Sigmoid colon (tissue), 7 donors: ENCODE measurements around the gene MKRN1. TPM values are rescaled to one million over a fixed set of nuclear protein-coding genes. Genes with fewer than 3 reads are reported as not detected.

Experiments used
- DNase-seq: peaks from one replicate; pipeline ENCODE4 v3.0.0-alpha.2; 2019
- H3K27ac ChIP-seq, 4 donors: fragments of 200-600 bp; sonication (generic); one replicate each; pipeline ENCODE4 v1.5.1; 2016 to 2019; ENCODE audit warnings: mild to moderate bottlenecking in 1 of 4
- H3K27me3 ChIP-seq, 3 donors: fragments of 200-600 bp; sonication (generic); one replicate each; pipeline ENCODE4 v1.5.1; 2019; ENCODE audit warnings: mild to moderate bottlenecking in 1 of 3
- H3K36me3 ChIP-seq, 4 donors: fragments of 200-600 bp; sonication (generic); one replicate each; pipeline ENCODE4 v1.5.1; 2016 to 2019
- H3K4me1 ChIP-seq, 4 donors: fragments of 200-600 bp; sonication (generic); one replicate each; pipeline ENCODE4 v1.5.1; 2017 to 2019
- H3K4me3 ChIP-seq, 4 donors: fragments of 200-600 bp; sonication (generic); one replicate each; pipeline ENCODE4 v1.5.1; 2017 to 2019; ENCODE audit warnings: mild to moderate bottlenecking in 2 of 4, moderate library complexity in 1 of 4
- H3K9me3 ChIP-seq, 4 donors: fragments of 200-600 bp in 3 of 4; sonication (generic) in 3 of 4; one replicate each; pipeline versions ENCODE4 v1.5.1 to v1.6.1; 2013 to 2019
- EP300 ChIP-seq, 4 donors: sonication (generic); formaldehyde crosslinking; IDR thresholded peaks; one replicate each; pipeline ENCODE4 v1.6.1; 2017; ENCODE audit warnings: antibody characterized with exemption in 4 of 4
- POLR2A ChIP-seq, 2 donors: fragments of 450-650 bp; IDR thresholded peaks; one replicate each; pipeline ENCODE4 v1.6.1; 2016; ENCODE audit warnings: antibody characterized with exemption in 2 of 2, mild to moderate bottlenecking in 2 of 2, moderate library complexity in 2 of 2
- POLR2AphosphoS5 ChIP-seq, 4 donors: sonication (generic); formaldehyde crosslinking; IDR thresholded peaks; one replicate each; pipeline ENCODE4 v1.6.1; 2017; ENCODE audit warnings: antibody characterized with exemption in 4 of 4
- WGBS, 2 donors: extraction: QIAGEN DNeasy Blood & Tissue Kit; methylation state at CpG; one replicate each; pipeline ENCODE4 v1.1.7; 2013; 5-methylcytosine and 5-hydroxymethylcytosine counted together
- intact Hi-C: fragments of 100-400 bp; cut with DNase I; formaldehyde crosslinking; loops from one replicate; pipeline ENCODE4 v1.15.1; 2023
- polyA plus RNA-seq, 3 donors: library from polyadenylated mRNA; stranded (reverse); fragments of 200-250 nt; gene quantifications; one replicate each; pipeline ENCODE4 v1.2.3, GENCODE V29; 2013
- total RNA-seq, 4 donors: library from RNA; depleted of rRNA; stranded (reverse); fragments of >200 nt; gene quantifications; one replicate each; pipeline ENCODE4 v1.1.0, GENCODE V29; 2016
- TF ChIP-seq, protein P1 (sequence below), 4 experiments: fragments of 450-650 bp in 3 of 4; fragments of 200-600 bp in 1 of 4; IDR thresholded peaks; one replicate each; pipeline ENCODE4 v1.5.1; 2016 to 2019; ENCODE audit warnings: antibody characterized with exemption in 4 of 4, mild to moderate bottlenecking in 3 of 4, moderate library complexity in 2 of 4
- donor health status: healthy with polysubstance abuse.
- donor health status: Bipolar disorder and iron deficiency.
- donor health status: healthy.

The MKRN1 gene, protein sequence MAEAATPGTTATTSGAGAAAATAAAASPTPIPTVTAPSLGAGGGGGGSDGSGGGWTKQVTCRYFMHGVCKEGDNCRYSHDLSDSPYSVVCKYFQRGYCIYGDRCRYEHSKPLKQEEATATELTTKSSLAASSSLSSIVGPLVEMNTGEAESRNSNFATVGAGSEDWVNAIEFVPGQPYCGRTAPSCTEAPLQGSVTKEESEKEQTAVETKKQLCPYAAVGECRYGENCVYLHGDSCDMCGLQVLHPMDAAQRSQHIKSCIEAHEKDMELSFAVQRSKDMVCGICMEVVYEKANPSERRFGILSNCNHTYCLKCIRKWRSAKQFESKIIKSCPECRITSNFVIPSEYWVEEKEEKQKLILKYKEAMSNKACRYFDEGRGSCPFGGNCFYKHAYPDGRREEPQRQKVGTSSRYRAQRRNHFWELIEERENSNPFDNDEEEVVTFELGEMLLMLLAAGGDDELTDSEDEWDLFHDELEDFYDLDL
- total RNA-seq (10 to 100 TPM; 63.5 to 73.7 (median 69.4) TPM), polyA plus RNA-seq (100 to 1,000 TPM in 2 of 3 donors, 10 to 100 TPM in 1; 83.8 to 118 (median 103) TPM)

DNA sequence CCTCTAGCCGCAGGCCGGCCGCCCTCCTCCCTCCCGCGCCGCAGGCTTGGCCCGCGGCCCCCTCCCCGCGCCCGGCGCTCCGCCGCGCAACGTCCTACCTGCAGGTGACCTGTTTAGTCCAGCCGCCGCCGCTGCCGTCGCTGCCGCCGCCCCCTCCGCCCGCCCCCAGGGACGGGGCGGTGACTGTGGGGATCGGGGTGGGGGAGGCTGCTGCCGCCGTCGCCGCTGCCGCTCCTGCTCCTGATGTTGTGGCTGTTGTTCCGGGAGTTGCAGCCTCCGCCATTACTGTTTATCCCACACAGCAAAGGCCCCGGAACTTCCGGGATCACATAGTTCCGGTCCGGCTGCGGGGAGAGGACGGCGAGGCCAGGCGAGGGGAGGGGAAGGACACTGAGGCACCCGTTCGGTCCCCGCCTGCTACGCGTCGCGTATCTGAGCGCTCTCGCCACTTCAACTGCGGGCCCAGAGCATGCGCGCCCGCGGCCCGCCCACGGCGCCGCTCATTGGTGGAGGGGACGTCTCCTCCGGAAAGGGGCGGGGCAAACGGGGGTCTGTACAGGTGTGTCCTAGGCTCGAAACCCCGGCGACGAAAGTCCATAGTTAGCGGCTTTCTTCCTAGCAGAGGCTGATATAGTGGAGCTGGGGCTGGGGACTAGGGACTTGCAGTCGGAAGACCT lies at the start of gene MKRN1:
TSS of gene MKRN1 (minus strand) at position 444 of the 677 bp plus-strand sequence. CDS start at position 283, 161 bp downstream.
- DNase-seq = peak; percentile 96
- peaks cover 0 to 34% (median 22%) of the 10 kb centered on the region in 4 donors for H3K4me1 ChIP-seq
- H3K9me3 ChIP-seq = no peaks in the 10 kb centered on the region
- H3K27me3 ChIP-seq = no peaks in the 10 kb centered on the region
- intact Hi-C loops = loop anchor here (5.0 to 10.0 kb wide), 3 partner anchors 38 to 536 kb away; partner anchors contain the start of genes KDM7A and MRPS33
- no peaks in the 10 kb centered on the region for H3K36me3 ChIP-seq
- peak within 1 kb of the TSS; percentile 87 to 96 (median 90) for H3K27ac ChIP-seq
- TF ChIP-seq POLR2A (IDR thresholded peaks at IDR 0.05) (peak; percentile 47 to 79), POLR2AphosphoS5 (IDR thresholded peaks at IDR 0.05) (peak; percentile 66 to 92 (median 82)), EP300 (IDR thresholded peaks at IDR 0.05) (no peak)
- TF ChIP-seq, protein P1, sequence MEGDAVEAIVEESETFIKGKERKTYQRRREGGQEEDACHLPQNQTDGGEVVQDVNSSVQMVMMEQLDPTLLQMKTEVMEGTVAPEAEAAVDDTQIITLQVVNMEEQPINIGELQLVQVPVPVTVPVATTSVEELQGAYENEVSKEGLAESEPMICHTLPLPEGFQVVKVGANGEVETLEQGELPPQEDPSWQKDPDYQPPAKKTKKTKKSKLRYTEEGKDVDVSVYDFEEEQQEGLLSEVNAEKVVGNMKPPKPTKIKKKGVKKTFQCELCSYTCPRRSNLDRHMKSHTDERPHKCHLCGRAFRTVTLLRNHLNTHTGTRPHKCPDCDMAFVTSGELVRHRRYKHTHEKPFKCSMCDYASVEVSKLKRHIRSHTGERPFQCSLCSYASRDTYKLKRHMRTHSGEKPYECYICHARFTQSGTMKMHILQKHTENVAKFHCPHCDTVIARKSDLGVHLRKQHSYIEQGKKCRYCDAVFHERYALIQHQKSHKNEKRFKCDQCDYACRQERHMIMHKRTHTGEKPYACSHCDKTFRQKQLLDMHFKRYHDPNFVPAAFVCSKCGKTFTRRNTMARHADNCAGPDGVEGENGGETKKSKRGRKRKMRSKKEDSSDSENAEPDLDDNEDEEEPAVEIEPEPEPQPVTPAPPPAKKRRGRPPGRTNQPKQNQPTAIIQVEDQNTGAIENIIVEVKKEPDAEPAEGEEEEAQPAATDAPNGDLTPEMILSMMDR (IDR thresholded peaks at IDR 0.05) = no peak
- H3K4me3 ChIP-seq = peak within 1 kb of the TSS; percentile 86 to 99 (median 98)
- 1% methylated on average over 71 of the region's 71 CpGs for WGBS, 2 donors

DNA sequence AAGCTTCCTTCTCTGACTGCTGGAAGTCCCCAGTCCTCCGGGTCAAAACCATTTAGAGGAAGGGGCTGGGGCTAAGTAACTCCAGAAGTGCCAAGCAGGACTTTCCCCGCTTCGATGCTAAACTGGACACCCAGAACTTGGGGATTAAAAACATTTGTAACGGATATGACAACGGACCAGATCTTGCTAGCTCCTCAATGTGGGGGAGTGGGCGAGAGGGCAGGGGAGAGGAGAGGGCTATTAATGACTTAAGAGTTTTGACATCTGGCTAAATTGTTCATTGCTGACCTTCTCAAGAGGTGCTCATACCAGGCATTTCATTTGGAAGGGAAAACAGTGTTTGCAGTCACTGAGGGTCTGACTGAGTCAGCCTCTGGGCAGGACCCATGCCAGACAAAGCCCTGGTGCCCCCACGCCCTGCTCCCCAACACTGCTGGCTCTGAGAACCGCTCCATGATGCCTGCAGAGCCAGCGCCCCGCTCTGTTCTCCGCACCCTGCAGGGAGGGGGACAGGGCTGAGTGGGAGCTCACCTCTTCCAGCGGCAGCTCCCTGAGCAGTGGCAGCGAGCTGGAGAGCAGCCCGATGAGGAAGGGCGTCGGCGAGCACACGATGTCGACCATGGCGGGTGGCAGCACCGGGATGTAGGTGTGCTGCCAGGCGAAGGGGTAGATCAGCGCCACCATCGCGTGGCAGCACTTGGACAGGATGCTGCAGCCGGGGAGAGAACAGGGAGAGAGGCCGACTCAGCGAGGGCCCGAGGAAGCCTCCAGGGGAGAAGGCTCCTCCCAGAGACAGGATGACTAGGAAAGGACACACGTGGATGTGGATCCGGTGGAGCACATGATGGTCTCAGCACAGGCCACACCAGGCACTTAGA lies 47.7 kb upstream of the MKRN1 start:
- H3K36me3 ChIP-seq = peaks cover 0 to 11% (median 0%) of the 10 kb centered on the region in 4 donors
- H3K27ac ChIP-seq = peak overlapping the region in 1 of 4 donors; percentile 66
- no peaks in the 10 kb centered on the region for H3K27me3 ChIP-seq
- no peaks in the 10 kb centered on the region for H3K4me1 ChIP-seq
- intact Hi-C loops = no loop called here
- no peak for DNase-seq
- H3K4me3 ChIP-seq = no peak overlapping the region
- WGBS, 2 donors = 86 to 87% methylated on average over 31 of the region's 31 CpGs
- TF ChIP-seq, protein P1 (IDR thresholded peaks at IDR 0.05) = no peak
- TF ChIP-seq POLR2A (IDR thresholded peaks at IDR 0.05) (no peak), EP300 (IDR thresholded peaks at IDR 0.05) (no peak), POLR2AphosphoS5 (IDR thresholded peaks at IDR 0.05) (no peak)
- no peaks in the 10 kb centered on the region for H3K9me3 ChIP-seq

DNA sequence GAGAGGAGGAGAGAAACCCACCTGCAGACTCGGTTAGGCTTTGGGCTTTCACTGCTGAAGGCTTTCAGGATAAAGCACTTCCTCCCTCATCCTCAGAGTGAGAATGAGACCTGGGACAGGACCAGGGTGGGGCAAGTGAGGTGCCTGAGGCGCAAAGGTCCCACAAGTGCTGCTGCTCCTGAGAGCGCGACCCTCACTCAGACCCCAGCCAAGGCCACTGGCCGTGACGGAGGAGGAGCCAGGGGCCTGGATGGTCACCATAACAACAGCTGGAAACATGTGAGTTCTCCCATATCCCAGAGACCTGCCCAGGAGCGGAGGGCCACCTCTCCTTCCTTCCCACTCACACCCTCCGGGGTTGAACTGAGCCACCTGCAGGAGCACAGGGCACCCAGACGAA lies 46.9 kb upstream of the MKRN1 start:
- Histone ChIP-seq H3K27me3 (no peaks in the 10 kb centered on the region), H3K36me3 (peaks cover 0 to 11% (median 0%) of the 10 kb centered on the region in 4 donors), H3K27ac (peak overlapping the region in 1 of 4 donors; percentile 66), H3K4me3 (no peak overlapping the region), H3K9me3 (no peaks in the 10 kb centered on the region), H3K4me1 (no peaks in the 10 kb centered on the region)
- 83 to 85% methylated on average over 9 of the region's 9 CpGs for WGBS, 2 donors
- TF ChIP-seq EP300 (IDR thresholded peaks at IDR 0.05) (no peak), POLR2AphosphoS5 (IDR thresholded peaks at IDR 0.05) (no peak), POLR2A (IDR thresholded peaks at IDR 0.05) (no peak)
- TF ChIP-seq, protein P1 (IDR thresholded peaks at IDR 0.05) = no peak
- intact Hi-C loops = no loop called here
- DNase-seq = no peak

DNA sequence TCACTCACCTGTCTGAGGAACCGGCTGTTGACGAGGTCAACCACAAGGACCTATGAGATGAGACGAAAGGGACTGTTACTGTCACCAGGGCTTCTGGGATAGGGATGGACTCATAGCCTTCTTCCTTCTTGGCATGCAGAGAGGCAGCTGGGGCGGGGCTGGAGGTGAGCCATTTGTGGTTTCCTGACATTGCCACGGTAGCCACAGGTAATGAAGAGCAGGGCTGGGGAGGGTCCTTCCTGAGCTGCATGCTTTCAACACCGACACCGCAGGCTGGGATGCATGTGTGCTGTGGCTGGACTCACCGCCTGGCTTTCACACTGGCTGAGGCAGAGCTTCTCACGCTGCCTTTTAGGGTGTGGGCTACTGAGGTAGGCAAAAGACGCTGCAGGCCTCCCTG lies 46.4 kb upstream of the MKRN1 start:
- H3K9me3 ChIP-seq = no peaks in the 10 kb centered on the region
- WGBS, 2 donors = 31 to 68% methylated on average over 10 of the region's 10 CpGs
- intact Hi-C loops = no loop called here
- H3K27me3 ChIP-seq = no peaks in the 10 kb centered on the region
- no peaks in the 10 kb centered on the region for H3K4me1 ChIP-seq
- H3K27ac ChIP-seq = peak overlapping the region in 1 of 4 donors; percentile 66
- no peak for TF ChIP-seq POLR2AphosphoS5 (IDR thresholded peaks at IDR 0.05)
- no peak for TF ChIP-seq POLR2A (IDR thresholded peaks at IDR 0.05)
- no peak for TF ChIP-seq EP300 (IDR thresholded peaks at IDR 0.05)
- TF ChIP-seq, protein P1 (IDR thresholded peaks at IDR 0.05) = no peak
- H3K36me3 ChIP-seq = peaks cover 0 to 11% (median 0%) of the 10 kb centered on the region in 4 donors
- no peak overlapping the region for H3K4me3 ChIP-seq
- DNase-seq = no peak
